Ammon's horn (tissue), 1 donor: Measurements from ENCODE around the gene SLC16A6.
"Not testable (repeated sequence)": the region's sequence is repeated elsewhere in the genome, so short reads cannot be mapped to it uniquely, and the experiment has no call there.

Source experiments
- DNase-seq: peaks from one replicate; pipeline ENCODE4 v3.0.0-alpha.2; 2016; ENCODE audit warnings: low spot score

Gene SLC16A6

DNA sequence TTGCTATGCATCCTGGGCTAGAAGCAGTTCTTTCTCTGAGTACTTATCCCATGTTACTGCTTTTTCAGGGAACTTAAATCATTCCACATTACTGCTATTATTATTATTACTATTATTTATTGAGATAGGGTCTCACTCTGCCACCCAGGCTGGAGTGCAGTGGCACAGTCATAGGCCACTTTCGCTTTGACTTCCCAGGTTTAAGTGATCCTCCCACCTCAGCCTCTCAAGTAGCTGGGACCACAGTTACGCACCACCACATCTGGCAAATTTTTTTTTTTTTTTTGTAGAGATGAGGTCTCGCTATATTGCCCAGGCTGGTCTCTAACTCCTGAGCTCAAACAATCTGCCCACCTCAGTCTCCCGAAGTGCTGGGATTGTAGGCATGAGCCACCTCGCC lies 71.5 kb downstream of the SLC16A6 start:
- DNase-seq, result not testable (repeated sequence)
